ENCODE results near the gene FEM1C.

Gene FEM1C

DNA sequence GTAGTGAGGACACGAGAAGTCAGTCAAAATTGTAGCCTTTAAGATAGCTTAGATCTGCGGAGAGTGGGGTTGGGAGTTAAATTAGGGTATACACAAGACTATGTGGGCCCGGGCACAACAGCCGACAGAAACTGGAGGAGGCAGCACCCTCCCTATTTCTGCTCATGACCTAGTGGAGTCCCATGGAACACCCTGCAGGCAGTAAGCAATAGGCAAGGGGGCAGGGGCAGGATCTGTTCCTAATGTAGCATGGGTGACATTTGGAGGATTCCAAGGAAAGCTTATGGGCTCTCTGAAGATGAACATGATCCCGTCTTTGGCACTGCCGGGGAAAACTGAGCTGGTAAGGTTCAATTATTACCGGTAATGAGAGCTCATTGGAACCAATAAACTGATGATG lies 67.0 kb downstream of the FEM1C start:
- Histone ChIP-seq H3K4me3 (replicated peaks; ENCODE audit: insufficient read depth, low read length) (no peak overlapping the region), H3K27ac (replicated peaks) (no peak overlapping the region), H3K27me3 (ENCODE audit: insufficient read depth, poor library complexity, severe bottlenecking) (no peaks in the 10 kb centered on the region)
- DNase-seq (ENCODE audit: low read depth in 1 of 2, low spot score in 1 of 2), result no peak
- no peak for TF ChIP-seq SPI1 (IDR thresholded peaks at IDR 0.05; ENCODE audit: borderline replicate concordance, low read depth)
- TF ChIP-seq, protein P1, sequence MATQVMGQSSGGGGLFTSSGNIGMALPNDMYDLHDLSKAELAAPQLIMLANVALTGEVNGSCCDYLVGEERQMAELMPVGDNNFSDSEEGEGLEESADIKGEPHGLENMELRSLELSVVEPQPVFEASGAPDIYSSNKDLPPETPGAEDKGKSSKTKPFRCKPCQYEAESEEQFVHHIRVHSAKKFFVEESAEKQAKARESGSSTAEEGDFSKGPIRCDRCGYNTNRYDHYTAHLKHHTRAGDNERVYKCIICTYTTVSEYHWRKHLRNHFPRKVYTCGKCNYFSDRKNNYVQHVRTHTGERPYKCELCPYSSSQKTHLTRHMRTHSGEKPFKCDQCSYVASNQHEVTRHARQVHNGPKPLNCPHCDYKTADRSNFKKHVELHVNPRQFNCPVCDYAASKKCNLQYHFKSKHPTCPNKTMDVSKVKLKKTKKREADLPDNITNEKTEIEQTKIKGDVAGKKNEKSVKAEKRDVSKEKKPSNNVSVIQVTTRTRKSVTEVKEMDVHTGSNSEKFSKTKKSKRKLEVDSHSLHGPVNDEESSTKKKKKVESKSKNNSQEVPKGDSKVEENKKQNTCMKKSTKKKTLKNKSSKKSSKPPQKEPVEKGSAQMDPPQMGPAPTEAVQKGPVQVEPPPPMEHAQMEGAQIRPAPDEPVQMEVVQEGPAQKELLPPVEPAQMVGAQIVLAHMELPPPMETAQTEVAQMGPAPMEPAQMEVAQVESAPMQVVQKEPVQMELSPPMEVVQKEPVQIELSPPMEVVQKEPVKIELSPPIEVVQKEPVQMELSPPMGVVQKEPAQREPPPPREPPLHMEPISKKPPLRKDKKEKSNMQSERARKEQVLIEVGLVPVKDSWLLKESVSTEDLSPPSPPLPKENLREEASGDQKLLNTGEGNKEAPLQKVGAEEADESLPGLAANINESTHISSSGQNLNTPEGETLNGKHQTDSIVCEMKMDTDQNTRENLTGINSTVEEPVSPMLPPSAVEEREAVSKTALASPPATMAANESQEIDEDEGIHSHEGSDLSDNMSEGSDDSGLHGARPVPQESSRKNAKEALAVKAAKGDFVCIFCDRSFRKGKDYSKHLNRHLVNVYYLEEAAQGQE (IDR thresholded peaks at IDR 0.05; ENCODE audit: insufficient replicate concordance, low read depth), result no peak
- TF ChIP-seq, protein P2, sequence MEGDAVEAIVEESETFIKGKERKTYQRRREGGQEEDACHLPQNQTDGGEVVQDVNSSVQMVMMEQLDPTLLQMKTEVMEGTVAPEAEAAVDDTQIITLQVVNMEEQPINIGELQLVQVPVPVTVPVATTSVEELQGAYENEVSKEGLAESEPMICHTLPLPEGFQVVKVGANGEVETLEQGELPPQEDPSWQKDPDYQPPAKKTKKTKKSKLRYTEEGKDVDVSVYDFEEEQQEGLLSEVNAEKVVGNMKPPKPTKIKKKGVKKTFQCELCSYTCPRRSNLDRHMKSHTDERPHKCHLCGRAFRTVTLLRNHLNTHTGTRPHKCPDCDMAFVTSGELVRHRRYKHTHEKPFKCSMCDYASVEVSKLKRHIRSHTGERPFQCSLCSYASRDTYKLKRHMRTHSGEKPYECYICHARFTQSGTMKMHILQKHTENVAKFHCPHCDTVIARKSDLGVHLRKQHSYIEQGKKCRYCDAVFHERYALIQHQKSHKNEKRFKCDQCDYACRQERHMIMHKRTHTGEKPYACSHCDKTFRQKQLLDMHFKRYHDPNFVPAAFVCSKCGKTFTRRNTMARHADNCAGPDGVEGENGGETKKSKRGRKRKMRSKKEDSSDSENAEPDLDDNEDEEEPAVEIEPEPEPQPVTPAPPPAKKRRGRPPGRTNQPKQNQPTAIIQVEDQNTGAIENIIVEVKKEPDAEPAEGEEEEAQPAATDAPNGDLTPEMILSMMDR (IDR thresholded peaks at IDR 0.05; ENCODE audit: insufficient read depth, low read length), result no peak
- TF ChIP-seq POLR2AphosphoS5 (IDR thresholded peaks at IDR 0.05; ENCODE audit: low read depth), result no peak

DNA sequence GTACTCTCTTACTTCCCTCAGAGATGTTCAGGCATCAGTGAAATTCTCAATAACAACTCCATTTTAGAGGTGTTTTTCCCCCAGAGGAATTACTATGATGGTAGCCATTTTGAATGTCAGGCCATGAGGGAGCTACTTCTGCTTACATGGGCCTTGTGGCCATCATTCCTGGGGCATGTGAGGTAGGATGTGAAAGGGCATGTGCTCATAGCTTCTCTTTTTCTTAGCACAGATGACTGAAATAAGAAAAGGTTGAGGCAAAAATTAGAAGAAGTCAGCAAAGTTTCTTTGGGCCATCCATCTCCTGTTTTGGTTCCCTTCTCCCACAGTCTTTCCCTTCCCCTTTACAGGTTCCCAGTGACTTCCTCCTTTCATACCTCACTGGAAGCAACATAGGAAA lies 68.8 kb downstream of the FEM1C start:
- DNase-seq (ENCODE audit: low read depth in 1 of 2, low spot score in 1 of 2), result no peak
- TF ChIP-seq POLR2AphosphoS5 (IDR thresholded peaks at IDR 0.05; ENCODE audit: low read depth) (no peak), GABPA (IDR thresholded peaks at IDR 0.05; ENCODE audit: low read depth) (no peak)
- TF ChIP-seq, protein P1 (IDR thresholded peaks at IDR 0.05; ENCODE audit: insufficient replicate concordance, low read depth), result no peak
- TF ChIP-seq, protein P2 (IDR thresholded peaks at IDR 0.05; ENCODE audit: insufficient read depth, low read length), result no peak
- H3K4me3 ChIP-seq (replicated peaks; ENCODE audit: insufficient read depth, low read length), result no peak overlapping the region
- no peak overlapping the region for H3K27ac ChIP-seq (replicated peaks)
- no peaks in the 10 kb centered on the region for H3K27me3 ChIP-seq (ENCODE audit: insufficient read depth, poor library complexity, severe bottlenecking)

DNA sequence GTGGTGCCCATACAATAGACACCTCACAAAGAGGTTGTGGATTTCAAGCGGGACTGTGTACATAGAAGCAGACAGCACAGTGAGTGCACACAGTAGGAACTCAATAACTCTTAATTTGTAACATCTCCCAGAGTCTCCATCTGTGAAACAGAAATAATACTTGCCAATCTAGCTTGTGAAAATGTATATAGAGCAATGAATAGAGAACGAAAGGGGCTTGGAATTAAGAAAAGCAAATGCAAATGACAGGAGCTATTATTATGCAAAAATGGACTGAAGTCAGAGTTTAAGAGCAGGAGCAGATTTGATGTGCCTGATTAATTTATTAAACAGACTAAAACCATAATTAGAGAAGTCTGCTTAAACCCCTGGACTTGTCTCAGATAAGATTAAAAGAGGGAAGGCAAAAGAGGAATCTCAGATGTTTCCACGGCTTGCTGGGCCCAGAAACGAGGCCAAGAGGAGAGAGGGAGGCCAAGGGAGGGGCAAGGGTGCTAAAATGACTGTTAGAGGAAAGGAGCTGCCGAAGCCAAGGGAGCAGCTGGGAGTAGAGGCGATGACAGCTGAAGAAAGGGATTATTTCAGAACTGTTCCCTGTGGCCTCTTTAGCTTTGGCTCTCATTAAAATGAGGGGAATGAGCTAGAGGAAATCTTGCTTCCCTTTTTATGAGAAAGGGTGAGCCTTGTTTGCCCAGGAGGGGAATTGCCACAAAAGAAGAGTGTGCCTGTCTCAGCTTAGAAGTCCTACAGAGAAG lies 72.1 kb downstream of the FEM1C start:
- H3K27me3 ChIP-seq (ENCODE audit: insufficient read depth, poor library complexity, severe bottlenecking), result no peaks in the 10 kb centered on the region
- no peak overlapping the region for H3K27ac ChIP-seq (replicated peaks)
- TF ChIP-seq SPI1 (IDR thresholded peaks at IDR 0.05; ENCODE audit: borderline replicate concordance, low read depth), result no peak
- no peak for TF ChIP-seq GABPA (IDR thresholded peaks at IDR 0.05; ENCODE audit: low read depth)
- TF ChIP-seq POLR2AphosphoS5 (IDR thresholded peaks at IDR 0.05; ENCODE audit: low read depth), result no peak
- TF ChIP-seq, protein P2 (IDR thresholded peaks at IDR 0.05; ENCODE audit: insufficient read depth, low read length), result no peak
- TF ChIP-seq, protein P1 (IDR thresholded peaks at IDR 0.05; ENCODE audit: insufficient replicate concordance, low read depth), result no peak
- peak in 1 of 2 experiments; percentile 13 for DNase-seq (ENCODE audit: low read depth in 1 of 2, low spot score in 1 of 2)
- H3K4me3 ChIP-seq (replicated peaks; ENCODE audit: insufficient read depth, low read length), result no peak overlapping the region
